Measurements from ENCODE around the gene RNU4-1. TPM values are rescaled to one million over a fixed set of nuclear protein-coding genes. Genes with fewer than 3 reads are reported as not detected.

RNU4-1 gene
- total RNA-seq, 1 experiment from 2014 or later = under 0.01 TPM

- Histone ChIP-seq H3K9me2 (replicated peaks; ENCODE audit: insufficient read depth, low read length) (no peaks in the 10 kb centered on the region), H4K20me1 (ENCODE audit: insufficient read depth, low read depth, low read length) (no peaks in the 10 kb centered on the region), H3K27ac (ENCODE audit: low read length) (no peak overlapping the region), H3K27me3 (ENCODE audit: low read length) (no peaks in the 10 kb centered on the region), H3K36me3 (ENCODE audit: insufficient read depth, low read length) (no peaks in the 10 kb centered on the region), H3K4me2 (ENCODE audit: low read depth, low read length, poor library complexity, severe bottlenecking) (no peak overlapping the region), H3K9me3 (ENCODE audit: low read length) (no peaks in the 10 kb centered on the region), H3K79me2 (ENCODE audit: low read length) (no peaks in the 10 kb centered on the region), H3K9ac (ENCODE audit: low read length) (no peak overlapping the region), H2AFZ (ENCODE audit: low read length) (no peak overlapping the region), H3K4me1 (ENCODE audit: low read length) (peaks cover 11% of the 10 kb centered on the region), H3K4me3 (ENCODE audit: low read length) (no peak overlapping the region)
- DNase-seq = peak; percentile 65
These were observed 21.2 kb upstream of the RNU4-1 start for GRCh38 chr12:120314220-120314619.

- H3K9ac ChIP-seq (ENCODE audit: low read length) = peak within 1 kb of the TSS; percentile 64
- peak within 1 kb of the TSS; percentile 95 for H2AFZ ChIP-seq (ENCODE audit: low read length)
- no peaks in the 10 kb centered on the region for H3K79me2 ChIP-seq (ENCODE audit: low read length)
- no peaks in the 10 kb centered on the region for H4K20me1 ChIP-seq (ENCODE audit: insufficient read depth, low read depth, low read length)
- DNase-seq = peak; percentile 96
- H3K9me3 ChIP-seq (ENCODE audit: low read length) = no peaks in the 10 kb centered on the region
- no peaks in the 10 kb centered on the region for H3K9me2 ChIP-seq (replicated peaks; ENCODE audit: insufficient read depth, low read length)
- peaks cover 8% of the 10 kb centered on the region for H3K4me1 ChIP-seq (ENCODE audit: low read length)
- H3K27ac ChIP-seq (ENCODE audit: low read length) = no peak within 1 kb of the TSS
- no peaks in the 10 kb centered on the region for H3K27me3 ChIP-seq (ENCODE audit: low read length)
- H3K36me3 ChIP-seq (ENCODE audit: insufficient read depth, low read length) = no peaks in the 10 kb centered on the region
- H3K4me3 ChIP-seq (ENCODE audit: low read length) = peak within 1 kb of the TSS; percentile 61
- H3K4me2 ChIP-seq (ENCODE audit: low read depth, low read length, poor library complexity, severe bottlenecking) = peak within 1 kb of the TSS; percentile 68
These were observed 9.2 kb upstream of the RNU4-1 start, which contains the start of gene SIRT4 for GRCh38 chr12:120301962-120302815. SIRT4 (plus strand) TSS chr12:120302321; CDS start chr12:120303562, 1,241 bp downstream.

DNA sequence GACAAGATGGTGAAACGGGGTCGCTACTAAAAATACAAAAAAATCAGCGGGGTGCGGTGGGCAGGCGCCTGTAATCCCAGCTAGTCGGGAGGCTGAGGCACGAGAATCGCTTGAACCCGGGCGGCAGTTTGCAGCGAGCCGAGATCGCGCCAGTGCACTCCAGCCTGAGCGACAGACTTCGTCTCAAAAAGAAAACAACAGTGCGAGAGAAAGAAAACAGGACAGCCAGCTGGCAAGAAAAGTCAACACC lies 701 bp downstream of the RNU4-1 start:
- Histone ChIP-seq H3K9ac (ENCODE audit: low read length) (peak overlapping the region; percentile 69), H3K4me1 (ENCODE audit: low read length) (peaks cover 25% of the 10 kb centered on the region), H4K20me1 (ENCODE audit: insufficient read depth, low read depth, low read length) (no peaks in the 10 kb centered on the region; the same call in 1 of the 2 replicates), H3K9me2 (replicated peaks; ENCODE audit: insufficient read depth, low read length) (no peaks in the 10 kb centered on the region), H3K4me2 (ENCODE audit: low read depth, low read length, poor library complexity, severe bottlenecking) (peak overlapping the region; percentile 78), H3K27ac (ENCODE audit: low read length) (peak overlapping the region; percentile 81), H3K79me2 (ENCODE audit: low read length) (no peaks in the 10 kb centered on the region), H2AFZ (ENCODE audit: low read length) (no peak overlapping the region), H3K27me3 (ENCODE audit: low read length) (no peaks in the 10 kb centered on the region), H3K4me3 (ENCODE audit: low read length) (peak overlapping the region; percentile 66), H3K9me3 (ENCODE audit: low read length) (no peaks in the 10 kb centered on the region), H3K36me3 (ENCODE audit: insufficient read depth, low read length) (no peaks in the 10 kb centered on the region)
- DNase-seq = no peak

GRCh38 chr12:120290609-120291305 lies 2.3 kb downstream of the RNU4-1 start:
- Histone ChIP-seq H3K9me3 (ENCODE audit: low read length) (no peaks in the 10 kb centered on the region), H3K4me2 (ENCODE audit: low read depth, low read length, poor library complexity, severe bottlenecking) (peak overlapping the region; percentile 62), H3K27ac (ENCODE audit: low read length) (no peak overlapping the region), H3K4me3 (ENCODE audit: low read length) (peak overlapping the region; percentile 42; the same call in 1 of the 2 replicates), H3K79me2 (ENCODE audit: low read length) (no peaks in the 10 kb centered on the region), H3K36me3 (ENCODE audit: insufficient read depth, low read length) (no peaks in the 10 kb centered on the region), H4K20me1 (ENCODE audit: insufficient read depth, low read depth, low read length) (no peaks in the 10 kb centered on the region; the same call in 1 of the 2 replicates), H3K27me3 (ENCODE audit: low read length) (no peaks in the 10 kb centered on the region), H2AFZ (ENCODE audit: low read length) (peak overlapping the region; percentile 44; the same call in 1 of the 2 replicates), H3K9me2 (replicated peaks; ENCODE audit: insufficient read depth, low read length) (no peaks in the 10 kb centered on the region), H3K9ac (ENCODE audit: low read length) (peak overlapping the region; percentile 35), H3K4me1 (ENCODE audit: low read length) (peaks cover 25% of the 10 kb centered on the region)
- no peak for DNase-seq

GRCh38 chr12:120287491-120287890 lies 5.5 kb downstream of the RNU4-1 start:
- Histone ChIP-seq H3K79me2 (ENCODE audit: low read length) (no peaks in the 10 kb centered on the region), H3K9me2 (replicated peaks; ENCODE audit: insufficient read depth, low read length) (no peaks in the 10 kb centered on the region), H3K36me3 (ENCODE audit: insufficient read depth, low read length) (no peaks in the 10 kb centered on the region), H3K4me3 (ENCODE audit: low read length) (no peak overlapping the region), H3K4me2 (ENCODE audit: low read depth, low read length, poor library complexity, severe bottlenecking) (no peak overlapping the region), H2AFZ (ENCODE audit: low read length) (no peak overlapping the region), H3K9ac (ENCODE audit: low read length) (no peak overlapping the region), H4K20me1 (ENCODE audit: insufficient read depth, low read depth, low read length) (no peaks in the 10 kb centered on the region; the same call in 1 of the 2 replicates), H3K27me3 (ENCODE audit: low read length) (no peaks in the 10 kb centered on the region), H3K9me3 (ENCODE audit: low read length) (no peaks in the 10 kb centered on the region), H3K4me1 (ENCODE audit: low read length) (peaks cover 15% of the 10 kb centered on the region), H3K27ac (ENCODE audit: low read length) (no peak overlapping the region)
- no peak for DNase-seq

DNA sequence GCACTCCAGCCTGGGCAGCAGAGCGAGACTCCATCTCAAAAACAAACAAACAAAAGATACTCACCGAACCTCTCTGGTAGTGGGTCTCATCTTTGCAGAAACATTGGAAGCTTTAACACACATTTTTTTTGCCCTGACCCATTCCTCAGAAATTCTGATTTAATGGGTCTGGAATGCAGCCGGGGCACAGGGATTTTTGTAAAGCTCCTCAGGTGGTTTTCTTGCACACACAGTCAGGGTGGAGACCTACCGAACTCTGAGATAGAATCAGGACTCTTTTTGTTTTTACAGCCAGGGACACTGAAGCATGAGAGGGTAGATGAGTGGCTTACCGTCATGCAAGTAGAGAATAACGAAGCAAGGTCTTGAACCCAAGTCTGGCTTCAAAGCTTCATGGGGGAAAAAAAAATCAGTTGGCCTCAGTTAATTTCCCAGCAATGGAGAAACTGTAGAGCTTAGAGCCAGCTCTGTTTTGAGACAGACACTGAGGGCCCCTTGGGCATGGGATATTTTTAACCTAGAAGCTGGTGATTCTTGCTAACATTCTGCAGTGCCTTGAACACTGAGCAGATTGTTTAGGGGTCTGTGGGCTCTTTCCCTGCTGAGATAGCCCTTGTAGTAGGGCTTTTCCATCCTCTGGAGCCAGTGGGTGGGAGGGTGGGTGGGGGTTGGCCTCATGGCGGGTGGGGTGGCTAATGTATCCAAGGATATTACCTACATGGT lies 6.1 kb downstream of the RNU4-1 start:
- Histone ChIP-seq H3K9ac (ENCODE audit: low read length) (no peak overlapping the region), H3K27ac (ENCODE audit: low read length) (no peak overlapping the region), H3K9me2 (replicated peaks; ENCODE audit: insufficient read depth, low read length) (no peaks in the 10 kb centered on the region), H3K36me3 (ENCODE audit: insufficient read depth, low read length) (no peaks in the 10 kb centered on the region), H3K4me1 (ENCODE audit: low read length) (peaks cover 10% of the 10 kb centered on the region), H4K20me1 (ENCODE audit: insufficient read depth, low read depth, low read length) (no peaks in the 10 kb centered on the region; the same call in 1 of the 2 replicates), H2AFZ (ENCODE audit: low read length) (no peak overlapping the region), H3K27me3 (ENCODE audit: low read length) (no peaks in the 10 kb centered on the region), H3K4me2 (ENCODE audit: low read depth, low read length, poor library complexity, severe bottlenecking) (no peak overlapping the region), H3K4me3 (ENCODE audit: low read length) (no peak overlapping the region), H3K79me2 (ENCODE audit: low read length) (no peaks in the 10 kb centered on the region), H3K9me3 (ENCODE audit: low read length) (no peaks in the 10 kb centered on the region)
- no peak for DNase-seq

DNA sequence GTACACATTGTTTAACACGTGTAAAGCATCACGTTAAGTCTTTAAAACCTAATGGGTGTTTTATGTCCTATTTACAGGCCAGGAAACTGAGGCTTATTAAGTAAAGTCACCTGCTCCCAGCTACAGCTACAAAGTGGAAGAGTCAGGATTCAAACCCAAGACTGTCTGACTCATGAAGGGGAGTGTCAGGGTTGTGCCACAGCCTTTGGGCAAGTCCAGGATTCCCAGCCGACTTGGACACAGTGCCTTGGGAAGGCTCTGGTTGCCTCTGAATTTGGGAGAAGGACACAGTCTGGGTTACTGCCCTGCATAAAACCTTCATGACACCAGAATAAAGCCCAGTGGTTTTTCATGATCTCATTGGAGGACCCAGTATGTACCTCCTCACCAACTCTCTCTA lies 8.7 kb downstream of the RNU4-1 start:
- no peaks in the 10 kb centered on the region for H3K4me1 ChIP-seq (ENCODE audit: low read length)
- H2AFZ ChIP-seq (ENCODE audit: low read length) = no peak overlapping the region
- H3K4me2 ChIP-seq (ENCODE audit: low read depth, low read length, poor library complexity, severe bottlenecking) = no peak overlapping the region
- no peaks in the 10 kb centered on the region for H3K79me2 ChIP-seq (ENCODE audit: low read length)
- H3K27ac ChIP-seq (ENCODE audit: low read length) = no peak overlapping the region
- H3K9me2 ChIP-seq (replicated peaks; ENCODE audit: insufficient read depth, low read length) = no peaks in the 10 kb centered on the region
- H3K27me3 ChIP-seq (ENCODE audit: low read length) = no peaks in the 10 kb centered on the region
- no peaks in the 10 kb centered on the region for H4K20me1 ChIP-seq (ENCODE audit: insufficient read depth, low read depth, low read length)
- no peaks in the 10 kb centered on the region for H3K36me3 ChIP-seq (ENCODE audit: insufficient read depth, low read length)
- H3K4me3 ChIP-seq (ENCODE audit: low read length) = no peak overlapping the region
- H3K9ac ChIP-seq (ENCODE audit: low read length) = no peak overlapping the region
- H3K9me3 ChIP-seq (ENCODE audit: low read length) = no peaks in the 10 kb centered on the region
- DNase-seq = no peak

- no peaks in the 10 kb centered on the region for H3K4me1 ChIP-seq (ENCODE audit: low read length)
- no peaks in the 10 kb centered on the region for H3K9me3 ChIP-seq (ENCODE audit: low read length)
- H2AFZ ChIP-seq (ENCODE audit: low read length) = no peak overlapping the region
- no peak overlapping the region for H3K4me2 ChIP-seq (ENCODE audit: low read depth, low read length, poor library complexity, severe bottlenecking)
- no peaks in the 10 kb centered on the region for H4K20me1 ChIP-seq (ENCODE audit: insufficient read depth, low read depth, low read length)
- H3K9me2 ChIP-seq (replicated peaks; ENCODE audit: insufficient read depth, low read length) = no peaks in the 10 kb centered on the region
- no peaks in the 10 kb centered on the region for H3K79me2 ChIP-seq (ENCODE audit: low read length)
- no peak overlapping the region for H3K27ac ChIP-seq (ENCODE audit: low read length)
- DNase-seq = no peak
- no peaks in the 10 kb centered on the region for H3K27me3 ChIP-seq (ENCODE audit: low read length)
- no peak overlapping the region for H3K9ac ChIP-seq (ENCODE audit: low read length)
- H3K36me3 ChIP-seq (ENCODE audit: insufficient read depth, low read length) = no peaks in the 10 kb centered on the region
- H3K4me3 ChIP-seq (ENCODE audit: low read length) = no peak overlapping the region
These were observed 9.7 kb downstream of the RNU4-1 start for GRCh38 chr12:120283318-120283717.

Measured in Karpas-422 (cell line).